ENCODE results near the gene ZMYND15. TPM values are rescaled to one million over a fixed set of nuclear protein-coding genes. Genes with fewer than 3 reads are reported as not detected.
A peak's percentile ranks its signal among the peaks of the same experiment; 100 is the strongest.

Gene ZMYND15
- total RNA-seq, 3 donors from 2014 or later (not counting 1 experiment from before 2014, with no cell fraction given): 0.52 to 3.5 (median 0.93) TPM

DNA sequence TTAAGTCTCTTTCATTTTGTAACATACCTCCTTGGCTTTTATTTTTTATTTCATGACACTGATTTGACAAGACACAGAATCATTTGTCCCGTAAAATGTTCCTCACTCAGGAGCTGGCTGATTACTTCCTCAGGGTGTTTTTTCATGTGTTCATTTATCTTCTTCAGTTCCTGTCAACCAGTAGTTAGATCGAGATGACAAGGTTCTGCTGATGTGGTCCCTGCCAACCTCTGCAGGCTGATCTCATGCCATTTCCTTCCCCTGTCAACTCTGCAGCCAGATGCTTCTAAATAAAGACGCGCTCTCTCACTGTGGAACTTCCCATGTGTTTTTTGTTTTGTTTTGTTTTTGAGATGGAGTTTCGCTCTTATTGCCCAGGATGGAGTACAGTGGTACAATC is 8.2 kb downstream of the ZMYND15 start:
- H3K27me3 ChIP-seq (ENCODE audit: control insufficient read depth, insufficient read depth, low read length): peaks cover 14% of the 10 kb centered on the region
- TF ChIP-seq, protein P1, sequence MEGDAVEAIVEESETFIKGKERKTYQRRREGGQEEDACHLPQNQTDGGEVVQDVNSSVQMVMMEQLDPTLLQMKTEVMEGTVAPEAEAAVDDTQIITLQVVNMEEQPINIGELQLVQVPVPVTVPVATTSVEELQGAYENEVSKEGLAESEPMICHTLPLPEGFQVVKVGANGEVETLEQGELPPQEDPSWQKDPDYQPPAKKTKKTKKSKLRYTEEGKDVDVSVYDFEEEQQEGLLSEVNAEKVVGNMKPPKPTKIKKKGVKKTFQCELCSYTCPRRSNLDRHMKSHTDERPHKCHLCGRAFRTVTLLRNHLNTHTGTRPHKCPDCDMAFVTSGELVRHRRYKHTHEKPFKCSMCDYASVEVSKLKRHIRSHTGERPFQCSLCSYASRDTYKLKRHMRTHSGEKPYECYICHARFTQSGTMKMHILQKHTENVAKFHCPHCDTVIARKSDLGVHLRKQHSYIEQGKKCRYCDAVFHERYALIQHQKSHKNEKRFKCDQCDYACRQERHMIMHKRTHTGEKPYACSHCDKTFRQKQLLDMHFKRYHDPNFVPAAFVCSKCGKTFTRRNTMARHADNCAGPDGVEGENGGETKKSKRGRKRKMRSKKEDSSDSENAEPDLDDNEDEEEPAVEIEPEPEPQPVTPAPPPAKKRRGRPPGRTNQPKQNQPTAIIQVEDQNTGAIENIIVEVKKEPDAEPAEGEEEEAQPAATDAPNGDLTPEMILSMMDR (IDR thresholded peaks at IDR 0.05): no peak
- WGBS (ENCODE audit: insufficient coverage): under 1% methylated on average over 5 of the region's 5 CpGs
- H3K4me3 ChIP-seq (ENCODE audit: low read length): no peak overlapping the region
- no peak overlapping the region for H3K27ac ChIP-seq (ENCODE audit: low read length)
- H3K36me3 ChIP-seq (ENCODE audit: control insufficient read depth, insufficient read depth, low read length): no peaks in the 10 kb centered on the region
- peaks cover 13 to 22% of the 10 kb centered on the region in 2 donors for H3K4me1 Mint-ChIP-seq
- intact Hi-C loops (cut with micrococcal nuclease): no loop called here
- no peaks in the 10 kb centered on the region for H3K9me3 ChIP-seq (ENCODE audit: control insufficient read depth, insufficient read depth, low read length)
- H3K36me3 Mint-ChIP-seq: no peaks in the 10 kb centered on the region
- H3K27me3 Mint-ChIP-seq (ENCODE audit: low read depth in 2 of 2): peaks cover 34 to 43% of the 10 kb centered on the region in 2 donors
- H3K4me1 ChIP-seq (ENCODE audit: control insufficient read depth, insufficient read depth, low read length): peaks cover 13% of the 10 kb centered on the region
- H3K9me3 Mint-ChIP-seq: no peaks in the 10 kb centered on the region
- H3K4me3 Mint-ChIP-seq: peak overlapping the region; percentile 39
- DNase-seq (peak in 1 of 2 donors; percentile 72), ATAC-seq (peak; percentile 49 to 77 (median 75))
- peak overlapping the region in 1 of 2 donors; percentile 62 for H3K27ac Mint-ChIP-seq

DNA sequence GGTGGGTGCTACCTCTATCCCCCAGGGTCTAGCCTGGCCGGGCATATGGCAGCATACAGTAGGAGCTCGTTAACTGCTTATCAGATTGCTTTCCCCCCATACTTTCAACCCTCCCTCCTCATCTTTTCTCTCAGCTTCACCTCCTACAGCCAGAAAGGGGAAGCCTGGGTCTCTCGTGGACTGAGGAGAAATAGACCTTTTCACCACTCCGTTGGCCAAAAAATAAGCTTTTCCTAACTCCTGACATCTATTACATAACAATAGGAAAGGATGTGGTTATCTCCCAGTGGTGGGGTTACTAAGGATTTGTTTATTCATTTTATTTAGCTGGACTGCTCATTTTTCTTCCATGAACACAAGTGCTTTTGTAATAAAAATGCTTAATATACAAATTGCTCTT is 9.1 kb downstream of the ZMYND15 start:
- Histone ChIP-seq H3K9me3 (ENCODE audit: control insufficient read depth, insufficient read depth, low read length) (no peaks in the 10 kb centered on the region), H3K36me3 (ENCODE audit: control insufficient read depth, insufficient read depth, low read length) (no peaks in the 10 kb centered on the region), H3K27ac (ENCODE audit: low read length) (no peak overlapping the region), H3K27me3 (ENCODE audit: control insufficient read depth, insufficient read depth, low read length) (peaks cover 14% of the 10 kb centered on the region), H3K4me3 (ENCODE audit: low read length) (no peak overlapping the region), H3K4me1 (ENCODE audit: control insufficient read depth, insufficient read depth, low read length) (peaks cover 13% of the 10 kb centered on the region)
- H3K27ac Mint-ChIP-seq: peak overlapping the region in 1 of 2 donors; percentile 62
- no peaks in the 10 kb centered on the region for H3K36me3 Mint-ChIP-seq
- ATAC-seq: no peak
- no peak overlapping the region for H3K4me3 Mint-ChIP-seq
- 65% methylated on average over 2 of the region's 4 CpGs for WGBS (ENCODE audit: insufficient coverage)
- H3K27me3 Mint-ChIP-seq (ENCODE audit: low read depth in 2 of 2): peaks cover 37 to 42% of the 10 kb centered on the region in 2 donors
- intact Hi-C loops (cut with micrococcal nuclease): no loop called here
- DNase-seq: no peak
- peaks cover 13 to 22% of the 10 kb centered on the region in 2 donors for H3K4me1 Mint-ChIP-seq
- TF ChIP-seq, protein P1 (IDR thresholded peaks at IDR 0.05): no peak
- H3K9me3 Mint-ChIP-seq: no peaks in the 10 kb centered on the region

DNA sequence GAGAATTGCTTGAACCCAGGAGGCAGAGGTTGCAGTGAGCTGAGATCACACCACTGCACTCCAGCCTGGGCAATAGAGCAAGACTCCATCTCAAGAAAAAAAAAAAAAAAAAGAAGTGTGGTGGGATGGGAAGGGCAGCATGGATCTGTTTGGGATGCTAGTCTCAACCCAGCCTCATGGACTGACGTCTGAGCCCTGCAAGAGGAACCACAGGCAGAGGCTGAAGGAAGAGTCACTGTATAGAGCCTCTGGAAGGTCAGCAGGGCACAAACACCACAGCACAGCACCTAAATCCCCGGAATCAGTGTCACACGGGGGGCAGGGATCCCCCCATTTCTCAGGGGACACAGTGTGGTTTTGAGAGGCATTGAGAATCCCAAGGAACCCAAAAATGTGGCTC is 11.0 kb downstream of the ZMYND15 start:
- Histone ChIP-seq H3K4me3 (ENCODE audit: low read length) (no peak overlapping the region), H3K9me3 (ENCODE audit: control insufficient read depth, insufficient read depth, low read length) (no peaks in the 10 kb centered on the region), H3K27me3 (ENCODE audit: control insufficient read depth, insufficient read depth, low read length) (peaks cover 9% of the 10 kb centered on the region), H3K36me3 (ENCODE audit: control insufficient read depth, insufficient read depth, low read length) (no peaks in the 10 kb centered on the region), H3K27ac (ENCODE audit: low read length) (no peak overlapping the region), H3K4me1 (ENCODE audit: control insufficient read depth, insufficient read depth, low read length) (peaks cover 6% of the 10 kb centered on the region)
- H3K4me1 Mint-ChIP-seq: peaks cover 13% of the 10 kb centered on the region in 2 donors
- intact Hi-C loops (cut with micrococcal nuclease): no loop called here
- no peaks in the 10 kb centered on the region for H3K9me3 Mint-ChIP-seq
- H3K4me3 Mint-ChIP-seq: no peak overlapping the region
- no peak for ATAC-seq
- 51% methylated on average over 3 of the region's 3 CpGs for WGBS (ENCODE audit: insufficient coverage)
- TF ChIP-seq, protein P1 (IDR thresholded peaks at IDR 0.05): no peak
- H3K36me3 Mint-ChIP-seq: no peaks in the 10 kb centered on the region
- peaks cover 40 to 50% of the 10 kb centered on the region in 2 donors for H3K27me3 Mint-ChIP-seq (ENCODE audit: low read depth in 2 of 2)
- no peak overlapping the region for H3K27ac Mint-ChIP-seq
- no peak for DNase-seq

DNA sequence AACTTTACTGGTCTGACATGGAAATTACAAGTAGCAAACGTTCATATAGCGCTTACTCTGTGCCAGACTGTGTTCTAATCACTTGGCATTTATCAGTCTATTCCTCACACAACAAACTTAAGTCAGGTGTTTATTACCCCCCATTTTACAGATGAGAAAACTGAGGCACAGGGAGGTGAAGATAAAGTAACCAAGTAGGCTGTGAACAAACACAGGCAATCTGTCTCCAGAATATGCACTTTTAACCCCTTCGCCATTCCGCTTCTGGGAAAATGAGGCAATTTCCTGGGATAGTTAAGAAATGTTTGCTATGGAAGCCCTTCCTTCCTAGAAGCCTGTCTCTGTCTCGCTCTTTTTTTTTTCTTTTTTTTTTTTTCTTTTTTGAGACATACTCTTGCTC is 12.3 kb downstream of the ZMYND15 start:
- WGBS (ENCODE audit: insufficient coverage): 88% methylated on average over 5 of the region's 5 CpGs
- Histone ChIP-seq H3K27me3 (ENCODE audit: control insufficient read depth, insufficient read depth, low read length) (peaks cover 9% of the 10 kb centered on the region), H3K9me3 (ENCODE audit: control insufficient read depth, insufficient read depth, low read length) (no peaks in the 10 kb centered on the region), H3K4me3 (ENCODE audit: low read length) (no peak overlapping the region), H3K36me3 (ENCODE audit: control insufficient read depth, insufficient read depth, low read length) (no peaks in the 10 kb centered on the region), H3K27ac (ENCODE audit: low read length) (no peak overlapping the region), H3K4me1 (ENCODE audit: control insufficient read depth, insufficient read depth, low read length) (peaks cover 6% of the 10 kb centered on the region)
- Mint-ChIP-seq H3K27me3 (ENCODE audit: low read depth in 2 of 2) (peaks cover 33 to 50% of the 10 kb centered on the region in 2 donors), H3K27ac (no peak overlapping the region), H3K4me1 (peaks cover 13% of the 10 kb centered on the region in 2 donors), H3K4me3 (no peak overlapping the region), H3K9me3 (no peaks in the 10 kb centered on the region), H3K36me3 (no peaks in the 10 kb centered on the region)
- no peak for ATAC-seq
- intact Hi-C loops (cut with micrococcal nuclease): no loop called here
- TF ChIP-seq, protein P1 (IDR thresholded peaks at IDR 0.05): no peak
- no peak for DNase-seq

Data from natural killer cell (primary cell).